H1 (cell line): ENCODE measurements around the gene USH2A. TPM values are rescaled to one million over a fixed set of nuclear protein-coding genes. Genes with fewer than 3 reads are reported as not detected.

Source experiments
- CTCF ChIA-PET: fragments of 300-600 bp; sonication (Branson Sonifier 250); formaldehyde crosslinking; loops from one replicate; lab custom pipeline; 2021; ENCODE audit not compliant: partially characterized antibody; lab: Charles Lee
- POLR2A ChIA-PET: fragments of 300-600 bp; sonication (Branson Sonifier 250); formaldehyde crosslinking; loops from one replicate; lab custom pipeline; 2021; ENCODE audit warnings: inconsistent platforms; ENCODE audit not compliant: partially characterized antibody; lab: Charles Lee
- DNase-seq, 2 experiments: peaks; one replicate each; pipeline versions ENCODE4 v3.0.0 to v3.0.0-alpha.2; 2010 to 2022; ENCODE audit warnings: low spot score in 2 of 2, low read depth in 1 of 2, mixed read lengths in 1 of 2
- FAIRE-seq: peaks from 2 replicates; lab custom pipeline; 2011; peaks lifted over from hg19 to GRCh38; lab: Jason Lieb, UNC
- H2AFZ ChIP-seq: 2 replicates; pipeline ENCODE4 v1.8.1; 2012; ENCODE audit warnings: low read length, inconsistent platforms
- H2AK5ac ChIP-seq: 2 replicates; pipeline ENCODE4 v1.6.1; 2013; ENCODE audit warnings: low read depth, low read length
- H2BK120ac ChIP-seq: replicated peaks from 2 replicates; pipeline ENCODE3; 2013; ENCODE audit warnings: low read depth, low read length, inconsistent platforms
- H2BK12ac ChIP-seq: 2 replicates; pipeline ENCODE4 v1.6.1; 2013; ENCODE audit warnings: low read depth, low read length
- H2BK15ac ChIP-seq: 2 replicates; pipeline ENCODE4 v1.6.1; 2013; ENCODE audit warnings: low read length
- H2BK20ac ChIP-seq: 2 replicates; pipeline ENCODE4 v1.6.1; 2013; ENCODE audit warnings: low read length
- H2BK5ac ChIP-seq: 2 replicates; pipeline ENCODE4 v1.6.1; 2013; ENCODE audit warnings: low read depth, low read length
- H3K14ac ChIP-seq: 2 replicates; pipeline ENCODE4 v1.6.1; 2013; ENCODE audit warnings: inconsistent platforms; ENCODE audit not compliant: insufficient read length
- H3K18ac ChIP-seq: 2 replicates; pipeline ENCODE4 v1.6.1; 2013; ENCODE audit warnings: low read length; ENCODE audit errors: extremely low read depth
- H3K23ac ChIP-seq: 2 replicates; pipeline ENCODE4 v1.6.1; 2013; ENCODE audit warnings: inconsistent platforms; ENCODE audit not compliant: insufficient read length
- H3K23me2 ChIP-seq: 2 replicates; pipeline ENCODE4 v1.6.1; 2013; ENCODE audit warnings: low read depth, low read length
- H3K27ac ChIP-seq: 2 replicates; pipeline ENCODE4 v1.6.1; 2011; ENCODE audit warnings: low read depth, low read length, inconsistent platforms
- H3K27me3 ChIP-seq, 4 experiments: replicated peaks in 1 of 4; 1 replicate in 1 of 4; 2 replicates in 3 of 4; pipeline versions ENCODE4 v1.6.1 to v1.8.1; 2011 to 2013; ENCODE audit warnings: low read length in 3 of 4, mild to moderate bottlenecking in 3 of 4, inconsistent platforms in 2 of 4, mixed read lengths in 2 of 4, moderate library complexity in 1 of 4; ENCODE audit not compliant: control insufficient read depth in 3 of 4, insufficient read depth in 3 of 4; ENCODE audit errors: extremely low read depth in 1 of 4
- H3K36me3 ChIP-seq, 4 experiments: 2 replicates each; pipeline versions ENCODE4 v1.6.1 to v1.8.1; 2011 to 2013; ENCODE audit warnings: mild to moderate bottlenecking in 4 of 4, low read length in 3 of 4, moderate library complexity in 2 of 4, control low read depth in 1 of 4, inconsistent platforms in 1 of 4; ENCODE audit not compliant: insufficient read depth in 4 of 4, control insufficient read depth in 2 of 4
- H3K4ac ChIP-seq: replicated peaks from 2 replicates; pipeline ENCODE3; 2013; ENCODE audit warnings: low read length, low read depth, mixed read lengths, inconsistent platforms; ENCODE audit not compliant: insufficient read length
- H3K4me1 ChIP-seq, 4 experiments: replicated peaks in 1 of 4; 1 replicate in 1 of 4; 2 replicates in 3 of 4; pipeline versions ENCODE4 v1.6.1 to v1.8.1; 2011 to 2013; ENCODE audit warnings: low read length in 3 of 4, inconsistent platforms in 2 of 4, mixed read lengths in 1 of 4; ENCODE audit not compliant: insufficient read depth in 4 of 4, control insufficient read depth in 3 of 4
- H3K4me2 ChIP-seq, 2 experiments: 2 replicates each; pipeline versions ENCODE4 v1.6.1 to v1.8.1; 2011 to 2013; ENCODE audit warnings: low read depth in 2 of 2, low read length in 2 of 2, control low read depth in 1 of 2, inconsistent platforms in 1 of 2, mild to moderate bottlenecking in 1 of 2; ENCODE audit not compliant: insufficient read depth in 1 of 2
- H3K4me3 ChIP-seq, 4 experiments: fragments of 200-600, 300-600 bp in 1 of 4; sonication (generic), shearing (Covaris generic), sonication (Bioruptor Twin) in 1 of 4; 2 replicates each; pipeline versions ENCODE4 v1.5.1 to v1.8.1; 2011 to 2016; ENCODE audit warnings: low read length in 4 of 4, low read depth in 3 of 4, control low read depth in 2 of 4, inconsistent platforms in 2 of 4, mild to moderate bottlenecking in 2 of 4, mixed read lengths in 1 of 4, moderate library complexity in 1 of 4; ENCODE audit not compliant: insufficient read depth in 2 of 4; ENCODE audit errors: extremely low read depth in 1 of 4
- H3K56ac ChIP-seq: replicated peaks from 2 replicates; pipeline ENCODE3; 2013; ENCODE audit warnings: low read depth, mild to moderate bottlenecking, mixed read lengths, low read length, inconsistent platforms; ENCODE audit not compliant: insufficient read length
- H3K79me1 ChIP-seq: 2 replicates; pipeline ENCODE4 v1.6.1; 2013; ENCODE audit warnings: low read depth, low read length, control low read depth
- H3K79me2 ChIP-seq, 2 experiments: 2 replicates each; pipeline versions ENCODE4 v1.6.1 to v1.8.1; 2012 to 2013; ENCODE audit warnings: low read length in 2 of 2, mild to moderate bottlenecking in 2 of 2, inconsistent platforms in 1 of 2; ENCODE audit not compliant: insufficient read depth in 2 of 2, control insufficient read depth in 1 of 2
- H3K9ac ChIP-seq, 4 experiments: replicated peaks in 1 of 4; 1 replicate in 1 of 4; 2 replicates in 3 of 4; pipeline versions ENCODE4 v1.6.1 to v1.8.1; 2011 to 2013; ENCODE audit warnings: low read depth in 3 of 4, low read length in 3 of 4, control low read depth in 2 of 4, mild to moderate bottlenecking in 2 of 4, moderate library complexity in 2 of 4, inconsistent platforms in 1 of 4; ENCODE audit errors: extremely low read depth in 1 of 4
- H3K9me3 ChIP-seq, 2 experiments: 2 replicates each; pipeline versions ENCODE4 v1.6.1 to v1.8.1; 2012 to 2013; ENCODE audit warnings: mild to moderate bottlenecking in 2 of 2, moderate library complexity in 2 of 2, control low read depth in 1 of 2, inconsistent platforms in 1 of 2, low read depth in 1 of 2, low read length in 1 of 2, mixed read lengths in 1 of 2; ENCODE audit not compliant: insufficient read depth in 2 of 2
- H4K20me1 ChIP-seq, 2 experiments: replicated peaks in 1 of 2; 2 replicates each; pipeline versions ENCODE3 to v1.8.1; 2011 to 2013; ENCODE audit warnings: inconsistent platforms in 2 of 2, low read length in 2 of 2, mild to moderate bottlenecking in 1 of 2; ENCODE audit not compliant: insufficient read depth in 2 of 2, control insufficient read depth in 1 of 2
- H4K5ac ChIP-seq: 2 replicates; pipeline ENCODE4 v1.6.1; 2013; ENCODE audit warnings: low read length, low read depth, mixed read lengths, inconsistent platforms; ENCODE audit not compliant: insufficient read length
- H4K8ac ChIP-seq: 2 replicates; pipeline ENCODE4 v1.8.0; 2013; ENCODE audit warnings: mild to moderate bottlenecking, moderate library complexity, low read length, inconsistent platforms; ENCODE audit not compliant: insufficient read depth; ENCODE audit errors: extremely low read depth
- H4K91ac ChIP-seq: replicated peaks from 2 replicates; pipeline ENCODE3; 2013; ENCODE audit warnings: low read length, mixed read lengths, inconsistent platforms; ENCODE audit not compliant: insufficient read length
- ATF3 ChIP-seq: IDR thresholded peaks from 2 replicates; pipeline ENCODE4 v1.6.1; 2011; ENCODE audit warnings: low read depth, mild to moderate bottlenecking, low read length; ENCODE audit not compliant: insufficient read depth
- CTBP2 ChIP-seq: IDR thresholded peaks from 2 replicates; pipeline ENCODE4 v1.7.0; 2011; ENCODE audit warnings: borderline replicate concordance, mild to moderate bottlenecking, moderate library complexity, mixed read lengths, low read length; ENCODE audit not compliant: insufficient read depth, insufficient read length
- EGR1 ChIP-seq: IDR thresholded peaks from 2 replicates; pipeline ENCODE4 v1.6.1; 2011; ENCODE audit warnings: low read depth, low read length, borderline replicate concordance
- JUND ChIP-seq: IDR thresholded peaks from 2 replicates; pipeline ENCODE4 v1.6.1; 2011; ENCODE audit warnings: mild to moderate bottlenecking, improper control_type of control experiment, low read length
- MAFK ChIP-seq: IDR thresholded peaks from 2 replicates; pipeline ENCODE4 v1.6.1; 2012; ENCODE audit warnings: low read depth, mild to moderate bottlenecking, improper control_type of control experiment, low read length
- POU5F1 ChIP-seq: IDR thresholded peaks from 2 replicates; pipeline ENCODE4 v1.6.1; 2011; ENCODE audit warnings: low read depth, mild to moderate bottlenecking, low read length, moderate library complexity
- SIN3A ChIP-seq, 2 experiments: IDR thresholded peaks in 1 of 2; conservative IDR thresholded peaks in 1 of 2; 2 replicates each; pipeline ENCODE4 v1.6.1; 2011 to 2012; ENCODE audit warnings: low read length in 2 of 2, improper control_type of control experiment in 1 of 2, low read depth in 1 of 2, mild to moderate bottlenecking in 1 of 2
- polyA plus RNA-seq, 7 experiments: library from polyadenylated mRNA; depleted of rRNA in 3 of 7; stranded (reverse) in 5 of 7; unstranded in 2 of 7; fragments of >200 nt in 5 of 7; fragments of 200-250 nt in 2 of 7; gene quantifications; 1 replicate in 5 of 7; 2 replicates in 1 of 7; 4 replicates in 1 of 7; pipeline versions ENCODE4 v1.2.1 to v1.2.3, GENCODE V29; 2011 to 2013; ENCODE audit warnings: missing spikeins in 2 of 7, mixed read lengths in 2 of 7
- total RNA-seq: library from RNA; stranded (reverse); fragmentation: NEBNext Ultra II Directional; extraction: Animal tissue kit (Norgen Biotek cat#: 25700); gene quantifications from 2 replicates; pipeline ENCODE4 v1.2.1, GENCODE V29; 2021

The USH2A gene
- total and polyA plus RNA-seq, 2 of the 8 experiments (the other 6 are each of a cell fraction or from before 2014, with no cell fraction given), result 0.02 to 0.17 TPM

- no peak for TF ChIP-seq CTBP2
These were observed 35.6 kb upstream of the USH2A start (continued) for GRCh38 chr1:216458812-216459211.

- no peak overlapping the region for H3K4me3 ChIP-seq
- no peak overlapping the region for H4K91ac ChIP-seq
- H3K79me2 ChIP-seq, result no peaks in the 10 kb centered on the region
- no peak overlapping the region for H2BK20ac ChIP-seq
- H3K23ac ChIP-seq, result no peak overlapping the region
- no peak overlapping the region for H2AK5ac ChIP-seq
- no peak overlapping the region for H3K4ac ChIP-seq
- no peaks in the 10 kb centered on the region for H3K79me1 ChIP-seq
- TF ChIP-seq EGR1 (no peak), ATF3 (no peak), MAFK (no peak), POU5F1 (no peak), SIN3A (conservative IDR thresholded peaks at IDR 0.05 in 1 of 2, IDR thresholded peaks at IDR 0.05 in 1 of 2; ENCODE audit: low read depth in 1 of 2, low read length in 2 of 2) (no peak), JUND (no peak)
- H3K18ac ChIP-seq, result no peak overlapping the region
- H3K9me3 ChIP-seq, result no peaks in the 10 kb centered on the region
- no peak overlapping the region for H2AFZ ChIP-seq
- H3K36me3 ChIP-seq, result no peaks in the 10 kb centered on the region
- ChIA-PET CTCF (no interaction called here), POLR2A (no interaction called here)
- H3K27ac ChIP-seq, result no peak overlapping the region
- FAIRE-seq (no peak), DNase-seq (no peak)
- H3K9ac ChIP-seq, result no peak overlapping the region
- H4K20me1 ChIP-seq, result no peaks in the 10 kb centered on the region
- no peak overlapping the region for H2BK120ac ChIP-seq
- no peak overlapping the region for H2BK15ac ChIP-seq
- no peaks in the 10 kb centered on the region for H3K23me2 ChIP-seq
- no peak overlapping the region for H3K56ac ChIP-seq
- no peaks in the 10 kb centered on the region for H3K27me3 ChIP-seq
- no peak overlapping the region for H2BK12ac ChIP-seq
- H4K5ac ChIP-seq, result no peak overlapping the region
- H3K4me1 ChIP-seq, result peaks cover 0 to 4% (median 0%) of the 10 kb centered on the region in 4 experiments; a peak in 1 of 7 replicates
- H3K4me2 ChIP-seq, result no peak overlapping the region
- H3K14ac ChIP-seq, result no peak overlapping the region
- no peak overlapping the region for H2BK5ac ChIP-seq
- H4K8ac ChIP-seq, result no peak overlapping the region
These were observed 34.1 kb upstream of the USH2A start for GRCh38 chr1:216457356-216457755.
